ENCODE measurements around the gene MRPL18. TPM values are rescaled to one million over a fixed set of nuclear protein-coding genes. Genes with fewer than 3 reads are reported as not detected.

Gene MRPL18
- total and polyA plus RNA-seq, 9 of the 15 experiments (the other 6 are each of a cell fraction or from before 2014, with no cell fraction given): 149 to 456 (median 196) TPM

DNA sequence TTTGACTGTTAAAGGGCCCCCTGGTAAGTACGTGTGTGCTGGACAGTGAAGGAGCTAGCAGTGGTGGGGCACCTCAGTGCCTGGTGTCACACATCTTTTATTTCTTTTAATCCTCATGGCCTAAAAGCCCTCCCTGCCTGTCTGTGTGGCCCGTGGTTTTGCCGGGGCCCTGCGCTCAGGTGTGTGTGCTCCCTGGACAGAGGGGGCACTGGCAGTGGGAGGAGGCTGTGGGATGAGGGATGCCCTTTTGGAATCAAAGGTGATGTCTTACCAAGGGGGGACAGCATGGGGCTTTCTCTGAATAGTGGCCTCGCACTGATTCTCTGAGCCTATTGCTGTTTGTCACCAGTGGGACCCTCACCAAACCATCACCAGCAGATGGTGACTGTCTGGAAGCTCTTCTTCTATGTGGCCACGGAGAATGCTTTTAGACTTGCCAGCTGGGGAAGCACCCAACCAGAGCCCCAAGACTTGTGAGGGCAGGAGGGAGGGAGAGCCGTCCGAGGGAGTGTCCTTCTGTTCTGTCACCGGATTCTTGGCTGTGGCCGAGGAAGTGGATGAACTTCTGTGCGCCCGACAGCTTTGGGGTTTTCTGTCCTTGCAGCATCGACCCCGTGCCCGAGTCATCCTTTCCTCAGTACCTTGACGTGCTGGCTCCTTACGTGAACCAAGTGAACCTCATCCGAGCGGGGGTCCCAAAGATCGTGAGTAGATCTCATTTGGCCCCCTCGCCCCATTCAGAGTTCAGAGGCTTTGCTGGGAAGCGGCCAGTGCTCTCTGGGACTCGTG, 27.9 kb downstream of the MRPL18 start:
- no peak overlapping the region for H3K9ac ChIP-seq (ENCODE audit: insufficient read depth in 1 of 2, low read depth in 2 of 2, low read length in 2 of 2)
- H4K20me1 ChIP-seq (replicated peaks; ENCODE audit: control insufficient read depth, insufficient read depth, low read length): peaks cover under 1% of the 10 kb centered on the region; the same call in 1 of the 2 replicates
- ATAC-seq (no peak), FAIRE-seq (no peak), DNase-seq (ENCODE audit: extremely low read depth in 1 of 4, low spot score in 3 of 4) (no peak)
- H3K4me3 ChIP-seq: no peak overlapping the region
- no TSS peak for BruUV-seq (replicated peaks)
- H3K9me3 ChIP-seq (replicated peaks; ENCODE audit: control insufficient read depth, insufficient read depth, low read depth, low read length): no peaks in the 10 kb centered on the region
- in situ Hi-C loops (cut with MboI) (no loop called here), intact Hi-C loops (cut with micrococcal nuclease) (no loop called here)
- no peaks in the 10 kb centered on the region for H3K36me3 ChIP-seq (ENCODE audit: control insufficient read depth, insufficient read depth, low read length)
- WGBS (ENCODE audit: insufficient coverage, low coverage, missing lambda C conversion rate): 3% methylated on average over 22 of the region's 23 CpGs
- H2AFZ ChIP-seq (ENCODE audit: low read depth, low read length): no peak overlapping the region
- POLR2A ChIA-PET: interaction anchor here (0.7 to 0.9 kb wide), 3 partner anchors 10 to 16 kb away, joined by 3 read pairs; no protein-coding TSS in a partner anchor
- no peak overlapping the region for H3K27ac ChIP-seq (ENCODE audit: extremely low read depth, low read depth, low read length)
- H3K79me2 ChIP-seq (ENCODE audit: control insufficient read depth, insufficient read depth, low read length): no peaks in the 10 kb centered on the region
- H3K4me2 ChIP-seq (ENCODE audit: insufficient read depth, low read length): no peak overlapping the region
- TF ChIP-seq IRF1 (CRISPR knock-in tag; IDR thresholded peaks at IDR 0.05; ENCODE audit: borderline replicate concordance): no peak
- TF ChIP-seq POLR3A (IDR thresholded peaks at IDR 0.05; ENCODE audit: borderline replicate concordance, extremely low read depth, insufficient read depth, insufficient read length): no peak
- H3K4me1 ChIP-seq (replicated peaks in 1 of 2; ENCODE audit: control insufficient read depth in 2 of 2, insufficient read depth in 2 of 2, low read length in 2 of 2): peaks cover 0 to 5% of the 10 kb centered on the region in 2 experiments; a peak in 2 of 5 replicates
- CTCF ChIA-PET (ENCODE audit: low intra/inter-chr PET ratio): no interaction called here
- H3K27me3 ChIP-seq (ENCODE audit: control insufficient read depth in 2 of 2, insufficient read depth in 2 of 2, low read length in 2 of 2): peaks cover 77 to 89% of the 10 kb centered on the region in 2 experiments
- peaks cover 4% of the 10 kb centered on the region for H3K9me1 ChIP-seq (ENCODE audit: control insufficient read depth, insufficient read depth, low read length)

GRCh38 chr6:159819098-159819497, 28.8 kb downstream of the MRPL18 start:
- Histone ChIP-seq H3K4me2 (ENCODE audit: insufficient read depth, low read length) (no peak overlapping the region), H3K4me3 (no peak overlapping the region), H2AFZ (ENCODE audit: low read depth, low read length) (no peak overlapping the region), H3K27me3 (ENCODE audit: control insufficient read depth in 2 of 2, insufficient read depth in 2 of 2, low read length in 2 of 2) (peaks cover 77 to 85% of the 10 kb centered on the region in 2 experiments), H3K9me3 (replicated peaks; ENCODE audit: control insufficient read depth, insufficient read depth, low read depth, low read length) (no peaks in the 10 kb centered on the region), H3K9ac (ENCODE audit: insufficient read depth in 1 of 2, low read depth in 2 of 2, low read length in 2 of 2) (no peak overlapping the region), H3K4me1 (replicated peaks in 1 of 2; ENCODE audit: control insufficient read depth in 2 of 2, insufficient read depth in 2 of 2, low read length in 2 of 2) (peaks cover 0 to 5% of the 10 kb centered on the region in 2 experiments; a peak in 2 of 5 replicates), H3K36me3 (ENCODE audit: control insufficient read depth, insufficient read depth, low read length) (no peaks in the 10 kb centered on the region), H3K9me1 (ENCODE audit: control insufficient read depth, insufficient read depth, low read length) (peaks cover 4% of the 10 kb centered on the region), H3K79me2 (ENCODE audit: control insufficient read depth, insufficient read depth, low read length) (no peaks in the 10 kb centered on the region), H4K20me1 (replicated peaks; ENCODE audit: control insufficient read depth, insufficient read depth, low read length) (peaks cover 3% of the 10 kb centered on the region; the same call in 1 of the 2 replicates), H3K27ac (ENCODE audit: extremely low read depth, low read depth, low read length) (no peak overlapping the region)
- ATAC-seq (peak; percentile 65), FAIRE-seq (no peak), DNase-seq (ENCODE audit: extremely low read depth in 1 of 4, low spot score in 3 of 4) (peak in 3 of 4 experiments; percentile 44 to 52 (median 49))
- no TSS peak for BruUV-seq (replicated peaks)
- intact Hi-C loops (cut with micrococcal nuclease): no loop called here
- CTCF ChIA-PET (ENCODE audit: low intra/inter-chr PET ratio): no interaction called here
- POLR2A ChIA-PET: no interaction called here
- in situ Hi-C loops (cut with MboI): no loop called here
- 2% methylated on average over 16 of the region's 16 CpGs for WGBS (ENCODE audit: insufficient coverage, low coverage, missing lambda C conversion rate)
- no peak for TF ChIP-seq ELF1 (tag; IDR thresholded peaks at IDR 0.05)
- 0 out of 2 replicates have a peak, but pooled peaks have one; percentile 12 for TF ChIP-seq RNF2 (IDR thresholded peaks at IDR 0.05)
- no peak for TF ChIP-seq XRCC5 (IDR thresholded peaks at IDR 0.05; ENCODE audit: low read depth, low read length)
- no peak for TF ChIP-seq POLR2G (IDR thresholded peaks at IDR 0.05; ENCODE audit: low read depth, low read length)
- peak; percentile 39 to 51 (median 42); a peak in 5 of 6 replicates for TF ChIP-seq CTCF (IDR thresholded peaks at IDR 0.05 in 2 of 3, conservative IDR thresholded peaks at IDR 0.05 in 1 of 3; ENCODE audit: insufficient read depth in 2 of 3, low read depth in 1 of 3, low read length in 3 of 3)
- TF ChIP-seq ZNF354B (CRISPR knock-in tag; IDR thresholded peaks at IDR 0.05): no peak
- no peak for TF ChIP-seq ZNF699 (CRISPR knock-in tag; IDR thresholded peaks at IDR 0.05; ENCODE audit: insufficient replicate concordance)
- TF ChIP-seq EZH2 (IDR thresholded peaks at IDR 0.05; ENCODE audit: borderline replicate concordance, low read depth, low read length): 0 out of 2 replicates have a peak, but pooled peaks have one; percentile 80
- no peak for TF ChIP-seq ZKSCAN3 (CRISPR knock-in tag; IDR thresholded peaks at IDR 0.05)
- TF ChIP-seq FOXK1 (CRISPR knock-in tag; IDR thresholded peaks at IDR 0.05; ENCODE audit: borderline replicate concordance): no peak

All from K562 (cell line).